Nephron progenitor cell (in vitro differentiated cells): ENCODE data around the gene EPM2A.

Source experiments
- DNase-seq: peaks from one replicate; pipeline ENCODE4 v3.0.0; 2021
- H3K27ac Mint-ChIP-seq: 2 replicates; pipeline ENCODE4 v1.8.0; 2021; ENCODE audit warnings: mild to moderate bottlenecking, moderate library complexity, mixed read lengths
- H3K27me3 Mint-ChIP-seq: 2 replicates; pipeline ENCODE4 v1.8.0; 2021; ENCODE audit warnings: mild to moderate bottlenecking, low read depth, mixed read lengths; ENCODE audit not compliant: poor library complexity
- H3K36me3 Mint-ChIP-seq: 2 replicates; pipeline ENCODE4 v1.8.0; 2021; ENCODE audit warnings: low read depth, mixed read lengths
- H3K4me1 Mint-ChIP-seq: 2 replicates; pipeline ENCODE4 v1.8.0; 2021; ENCODE audit warnings: mixed read lengths
- H3K4me3 Mint-ChIP-seq: 2 replicates; pipeline ENCODE4 v1.8.0; 2021; ENCODE audit warnings: mild to moderate bottlenecking, moderate library complexity, mixed read lengths
- H3K9me3 Mint-ChIP-seq: 2 replicates; pipeline ENCODE4 v1.8.0; 2021; ENCODE audit warnings: mild to moderate bottlenecking, moderate library complexity, mixed read lengths
- CTCF ChIP-seq: fragments of 200-600 bp; sonication (generic); IDR thresholded peaks from 2 replicates; pipeline ENCODE4 v1.5.0; 2021; ENCODE audit warnings: antibody characterized with exemption

Gene EPM2A

GRCh38 chr6:145728444-145729385, 6.6 kb downstream of the EPM2A start:
- Mint-ChIP-seq H3K4me1 (peaks cover 31% of the 10 kb centered on the region), H3K4me3 (no peak overlapping the region), H3K27ac (no peak overlapping the region), H3K9me3 (peaks cover 52% of the 10 kb centered on the region), H3K36me3 (peaks cover 37% of the 10 kb centered on the region), H3K27me3 (no peaks in the 10 kb centered on the region)
- DNase-seq, result no peak
- TF ChIP-seq CTCF, result no peak

- no peaks in the 10 kb centered on the region for H3K27me3 Mint-ChIP-seq
- H3K9me3 Mint-ChIP-seq, result peaks cover 58% of the 10 kb centered on the region
- DNase-seq, result no peak
- TF ChIP-seq CTCF, result no peak
- no peak overlapping the region for H3K4me3 Mint-ChIP-seq
- peaks cover 22% of the 10 kb centered on the region for H3K4me1 Mint-ChIP-seq
- H3K27ac Mint-ChIP-seq, result no peak overlapping the region
- H3K36me3 Mint-ChIP-seq, result peaks cover 37% of the 10 kb centered on the region
Observed at GRCh38 chr6:145727817-145728388, 7.4 kb downstream of the EPM2A start.

GRCh38 chr6:145725570-145725969, 9.8 kb downstream of the EPM2A start:
- no peak for TF ChIP-seq CTCF
- H3K9me3 Mint-ChIP-seq, result peaks cover 55% of the 10 kb centered on the region
- H3K36me3 Mint-ChIP-seq, result peaks cover 35% of the 10 kb centered on the region
- H3K27me3 Mint-ChIP-seq, result no peaks in the 10 kb centered on the region
- peaks cover 1% of the 10 kb centered on the region for H3K4me1 Mint-ChIP-seq
- DNase-seq, result no peak
- no peak overlapping the region for H3K27ac Mint-ChIP-seq
- no peak overlapping the region for H3K4me3 Mint-ChIP-seq

GRCh38 chr6:145723646-145724045, 11.7 kb downstream of the EPM2A start:
- H3K4me1 Mint-ChIP-seq, result no peaks in the 10 kb centered on the region
- H3K4me3 Mint-ChIP-seq, result no peak overlapping the region
- DNase-seq, result no peak
- no peak for TF ChIP-seq CTCF
- H3K36me3 Mint-ChIP-seq, result peaks cover 27% of the 10 kb centered on the region
- H3K9me3 Mint-ChIP-seq, result peaks cover 39% of the 10 kb centered on the region
- H3K27ac Mint-ChIP-seq, result no peak overlapping the region
- no peaks in the 10 kb centered on the region for H3K27me3 Mint-ChIP-seq

GRCh38 chr6:145722190-145722589, 13.1 kb downstream of the EPM2A start:
- Mint-ChIP-seq H3K27me3 (no peaks in the 10 kb centered on the region), H3K4me1 (no peaks in the 10 kb centered on the region), H3K27ac (no peak overlapping the region), H3K9me3 (peaks cover 28% of the 10 kb centered on the region), H3K4me3 (no peak overlapping the region), H3K36me3 (peaks cover 20% of the 10 kb centered on the region)
- no peak for TF ChIP-seq CTCF
- DNase-seq, result no peak
